Measurements from ENCODE around the gene ASB13.
"Not testable (repeated sequence)": the region's sequence is repeated elsewhere in the genome, so short reads cannot be mapped to it uniquely, and the experiment has no call there.

ASB13 gene

GRCh38 chr10:5624701-5625100, 41.7 kb downstream of the ASB13 start:
- no peak for DNase-seq (ENCODE audit: insufficient read length, low spot score)
- FAIRE-seq, result no peak
- TF ChIP-seq CTCF (IDR thresholded peaks at IDR 0.05; ENCODE audit: insufficient read depth, missing control alignments), result no peak

- DNase-seq (ENCODE audit: insufficient read length, low spot score) (peak; percentile 81), FAIRE-seq (no peak)
- peak; percentile 87 for TF ChIP-seq CTCF (IDR thresholded peaks at IDR 0.05; ENCODE audit: insufficient read depth, missing control alignments)
These were observed 43.2 kb downstream of the ASB13 start for GRCh38 chr10:5623081-5623748.

GRCh38 chr10:5622186-5622960, 44.0 kb downstream of the ASB13 start:
- no peak for TF ChIP-seq CTCF (IDR thresholded peaks at IDR 0.05; ENCODE audit: insufficient read depth, missing control alignments)
- FAIRE-seq, result no peak
- DNase-seq (ENCODE audit: insufficient read length, low spot score), result no peak

- not testable (repeated sequence) for DNase-seq (ENCODE audit: insufficient read length, low spot score); FAIRE-seq
These were observed 45.0 kb downstream of the ASB13 start for GRCh38 chr10:5621371-5621770.

- FAIRE-seq (no peak), DNase-seq (ENCODE audit: insufficient read length, low spot score) (no peak)
- no peak for TF ChIP-seq CTCF (IDR thresholded peaks at IDR 0.05; ENCODE audit: insufficient read depth, missing control alignments)
These were observed 45.4 kb downstream of the ASB13 start for GRCh38 chr10:5620966-5621365.

GRCh38 chr10:5620223-5620721, 46.1 kb downstream of the ASB13 start:
- FAIRE-seq (no peak), DNase-seq (ENCODE audit: insufficient read length, low spot score) (no peak)
- no peak for TF ChIP-seq CTCF (IDR thresholded peaks at IDR 0.05; ENCODE audit: insufficient read depth, missing control alignments)

GRCh38 chr10:5619362-5620211, 46.8 kb downstream of the ASB13 start:
- no peak for TF ChIP-seq CTCF (IDR thresholded peaks at IDR 0.05; ENCODE audit: insufficient read depth, missing control alignments)
- DNase-seq (ENCODE audit: insufficient read length, low spot score), result no peak
- no peak for FAIRE-seq

Data from D721Med (cell line).